LNCAP (cell line): ENCODE data around the gene AFF2.

Experiments used
- CTCF ChIP-seq: fragments of 450-650 bp; IDR thresholded peaks from 2 replicates; pipeline ENCODE4 v1.5.1; 2017; ENCODE audit warnings: mild to moderate bottlenecking

Gene AFF2

GRCh38 chrX:148552775-148553174, 52.4 kb downstream of the AFF2 start:
- TF ChIP-seq CTCF, result no peak

GRCh38 chrX:148555101-148555500, 54.7 kb downstream of the AFF2 start:
- TF ChIP-seq CTCF, result no peak

GRCh38 chrX:148555571-148556243, 55.3 kb downstream of the AFF2 start:
- TF ChIP-seq CTCF, result no peak

- no peak for TF ChIP-seq CTCF
These were observed 56.1 kb downstream of the AFF2 start for GRCh38 chrX:148556498-148556897.

GRCh38 chrX:148562846-148563245, 62.4 kb downstream of the AFF2 start:
- no peak for TF ChIP-seq CTCF

GRCh38 chrX:148567229-148567628, 66.8 kb downstream of the AFF2 start:
- TF ChIP-seq CTCF, result no peak

- TF ChIP-seq CTCF, result no peak
These were observed 67.4 kb downstream of the AFF2 start for GRCh38 chrX:148567779-148568178.

GRCh38 chrX:148568763-148569162, 68.3 kb downstream of the AFF2 start:
- TF ChIP-seq CTCF, result no peak
